Neural progenitor cell (in vitro differentiated cells): Measurements from ENCODE around the gene RTRAF. TPM values are rescaled to one million over a fixed set of nuclear protein-coding genes. Genes with fewer than 3 reads are reported as not detected.

Experiments used
- DNase-seq: peaks from one replicate; pipeline ENCODE4 v3.0.0-alpha.2; 2016; ENCODE audit warnings: low spot score
- H2AFZ ChIP-seq: fragments of 200-600 bp; sonication (generic); replicated peaks from 2 replicates; pipeline ENCODE4 v1.6.1; 2016; ENCODE audit warnings: antibody characterized with exemption
- H3F3A ChIP-seq: fragments of 200-600 bp; sonication (generic); 2 replicates; pipeline ENCODE4 v1.6.1; 2016; ENCODE audit warnings: antibody characterized with exemption, low read depth
- H3K27ac ChIP-seq: fragments of 200-600 bp; sonication (generic); 2 replicates; pipeline ENCODE4 v1.5.1; 2016; ENCODE audit warnings: mild to moderate bottlenecking
- H3K27me3 ChIP-seq: fragments of 200-600 bp; sonication (generic); 2 replicates; pipeline ENCODE4 v1.6.1; 2016; ENCODE audit warnings: mild to moderate bottlenecking, moderate library complexity
- H3K36me3 ChIP-seq: fragments of 200-600 bp; sonication (generic); 2 replicates; pipeline ENCODE4 v1.5.1; 2016
- H3K4me1 ChIP-seq: fragments of 200-600 bp; sonication (generic); 2 replicates; pipeline ENCODE4 v1.6.1; 2016; ENCODE audit warnings: mixed run types
- H3K4me2 ChIP-seq: fragments of 200-600 bp; sonication (generic); 2 replicates; pipeline ENCODE4 v1.6.1; 2016
- H3K4me3 ChIP-seq: fragments of 200-600 bp; sonication (generic); 2 replicates; pipeline ENCODE4 v1.5.1; 2016
- H3K79me2 ChIP-seq: fragments of 200-600 bp; sonication (generic); 2 replicates; pipeline ENCODE4 v1.6.1; 2016; ENCODE audit warnings: low read depth
- H3K9ac ChIP-seq: fragments of 200-600 bp; sonication (generic); 2 replicates; pipeline ENCODE4 v1.6.1; 2016
- H3K9me3 ChIP-seq: fragments of 200-600 bp; sonication (generic); 2 replicates; pipeline ENCODE4 v1.5.1; 2016; ENCODE audit warnings: low read depth
- H4K20me1 ChIP-seq: fragments of 200-600 bp; sonication (generic); 2 replicates; pipeline ENCODE4 v1.6.1; 2016; ENCODE audit warnings: low read depth
- H3K27ac Mint-ChIP-seq: 3 replicates; pipeline ENCODE4 v1.8.0; 2021; ENCODE audit warnings: mixed read lengths
- H3K27me3 Mint-ChIP-seq: 2 replicates; pipeline ENCODE4 v1.8.0; 2022; ENCODE audit warnings: low read depth, mild to moderate bottlenecking, inconsistent platforms, moderate library complexity, mixed read lengths; ENCODE audit not compliant: insufficient read depth
- H3K36me3 Mint-ChIP-seq: 3 replicates; pipeline ENCODE4 v1.8.0; 2021; ENCODE audit warnings: mixed read lengths
- H3K4me1 Mint-ChIP-seq: 3 replicates; pipeline ENCODE4 v1.8.0; 2021; ENCODE audit warnings: mixed read lengths
- H3K4me3 Mint-ChIP-seq: 3 replicates; pipeline ENCODE4 v1.8.0; 2021; ENCODE audit warnings: mild to moderate bottlenecking, moderate library complexity, mixed read lengths
- H3K9me3 Mint-ChIP-seq: 3 replicates; pipeline ENCODE4 v1.8.0; 2020; ENCODE audit warnings: mixed read lengths
- CTCF ChIP-seq: fragments of 200-600 bp; sonication (generic); IDR thresholded peaks from 2 replicates; pipeline ENCODE4 v1.5.1; 2017; ENCODE audit warnings: antibody characterized with exemption, mild to moderate bottlenecking
- EZH2 ChIP-seq: fragments of 200-600 bp; sonication (generic); IDR thresholded peaks from 2 replicates; pipeline ENCODE4 v1.6.1; 2017; ENCODE audit warnings: antibody characterized with exemption, mild to moderate bottlenecking, moderate library complexity
- EZH2phosphoT487 ChIP-seq: fragments of 200-600 bp; sonication (generic); IDR thresholded peaks from 2 replicates; pipeline ENCODE4 v1.6.1; 2017; ENCODE audit warnings: antibody characterized with exemption
- total RNA-seq: library from RNA; depleted of rRNA; stranded (reverse); fragments of >200 nt; gene quantifications from 2 replicates; pipeline ENCODE4 v1.2.3, GENCODE V29; 2015; ENCODE audit warnings: low replicate concordance

RTRAF gene
- total RNA-seq, 1 donor from 2014 or later = 414 TPM

- no peaks in the 10 kb centered on the region for H4K20me1 ChIP-seq
- Mint-ChIP-seq H3K27ac (no peak overlapping the region), H3K9me3 (peaks cover 36% of the 10 kb centered on the region), H3K4me1 (no peaks in the 10 kb centered on the region), H3K27me3 (no peaks in the 10 kb centered on the region), H3K4me3 (no peak overlapping the region), H3K36me3 (peaks cover 38% of the 10 kb centered on the region)
- no peaks in the 10 kb centered on the region for H3K36me3 ChIP-seq
- no peaks in the 10 kb centered on the region for H3K9me3 ChIP-seq
- H3K79me2 ChIP-seq = no peaks in the 10 kb centered on the region
- H3K4me1 ChIP-seq = no peaks in the 10 kb centered on the region
- no peak overlapping the region for H3K9ac ChIP-seq
- DNase-seq = no peak
- TF ChIP-seq EZH2phosphoT487 = no peak
- TF ChIP-seq EZH2 = no peak
- TF ChIP-seq CTCF = no peak
- H3K27ac ChIP-seq = no peak overlapping the region
- no peak overlapping the region for H3K4me2 ChIP-seq
- no peaks in the 10 kb centered on the region for H3F3A ChIP-seq
- no peak overlapping the region for H2AFZ ChIP-seq
- H3K27me3 ChIP-seq = no peaks in the 10 kb centered on the region
- no peak overlapping the region for H3K4me3 ChIP-seq
Measured at GRCh38 chr14:51960866-51961265, 28.5 kb upstream of the RTRAF start.

GRCh38 chr14:51962711-51963110 lies 26.6 kb upstream of the RTRAF start:
- no peaks in the 10 kb centered on the region for H3K27me3 ChIP-seq
- Mint-ChIP-seq H3K4me3 (no peak overlapping the region), H3K27me3 (no peaks in the 10 kb centered on the region), H3K36me3 (peaks cover 31% of the 10 kb centered on the region), H3K27ac (no peak overlapping the region), H3K4me1 (no peaks in the 10 kb centered on the region), H3K9me3 (peaks cover 30% of the 10 kb centered on the region)
- H3K9me3 ChIP-seq = no peaks in the 10 kb centered on the region
- TF ChIP-seq EZH2 = no peak
- no peak for TF ChIP-seq EZH2phosphoT487
- TF ChIP-seq CTCF = no peak
- H3K36me3 ChIP-seq = no peaks in the 10 kb centered on the region
- no peak overlapping the region for H3K4me3 ChIP-seq
- no peaks in the 10 kb centered on the region for H3K4me1 ChIP-seq
- H2AFZ ChIP-seq = no peak overlapping the region
- no peaks in the 10 kb centered on the region for H3K79me2 ChIP-seq
- H4K20me1 ChIP-seq = no peaks in the 10 kb centered on the region
- no peak for DNase-seq
- H3K4me2 ChIP-seq = no peak overlapping the region
- H3K27ac ChIP-seq = no peak overlapping the region
- H3K9ac ChIP-seq = no peak overlapping the region
- no peaks in the 10 kb centered on the region for H3F3A ChIP-seq

GRCh38 chr14:51963286-51963685 lies 26.1 kb upstream of the RTRAF start:
- TF ChIP-seq EZH2phosphoT487 (no peak), EZH2 (no peak), CTCF (no peak)
- no peak overlapping the region for H3K4me3 Mint-ChIP-seq
- Histone ChIP-seq H3K36me3 (no peaks in the 10 kb centered on the region), H2AFZ (no peak overlapping the region), H3F3A (no peaks in the 10 kb centered on the region), H3K27me3 (no peaks in the 10 kb centered on the region), H3K27ac (no peak overlapping the region), H4K20me1 (no peaks in the 10 kb centered on the region), H3K4me1 (no peaks in the 10 kb centered on the region), H3K9me3 (no peaks in the 10 kb centered on the region), H3K4me2 (no peak overlapping the region), H3K79me2 (no peaks in the 10 kb centered on the region), H3K9ac (no peak overlapping the region), H3K4me3 (no peak overlapping the region)
- H3K36me3 Mint-ChIP-seq = peaks cover 27% of the 10 kb centered on the region
- DNase-seq = no peak
- H3K9me3 Mint-ChIP-seq = peaks cover 25% of the 10 kb centered on the region
- H3K27ac Mint-ChIP-seq = no peak overlapping the region
- no peaks in the 10 kb centered on the region for H3K27me3 Mint-ChIP-seq
- H3K4me1 Mint-ChIP-seq = no peaks in the 10 kb centered on the region
